Stimulated activated CD8-positive, alpha-beta memory T cell treated with anti-CD3 and anti-CD28 coated beads, Interleukin-4, amount 100 ng/mL, for 4 hours (primary cell): ENCODE measurements around the gene NPY2R.

Experiments used
- DNase-seq, 2 donors: peaks; one replicate each; pipeline ENCODE4 v3.0.0-alpha.2; 2020; ENCODE audit warnings: low read depth in 2 of 2, low spot score in 1 of 2

The NPY2R gene

DNA sequence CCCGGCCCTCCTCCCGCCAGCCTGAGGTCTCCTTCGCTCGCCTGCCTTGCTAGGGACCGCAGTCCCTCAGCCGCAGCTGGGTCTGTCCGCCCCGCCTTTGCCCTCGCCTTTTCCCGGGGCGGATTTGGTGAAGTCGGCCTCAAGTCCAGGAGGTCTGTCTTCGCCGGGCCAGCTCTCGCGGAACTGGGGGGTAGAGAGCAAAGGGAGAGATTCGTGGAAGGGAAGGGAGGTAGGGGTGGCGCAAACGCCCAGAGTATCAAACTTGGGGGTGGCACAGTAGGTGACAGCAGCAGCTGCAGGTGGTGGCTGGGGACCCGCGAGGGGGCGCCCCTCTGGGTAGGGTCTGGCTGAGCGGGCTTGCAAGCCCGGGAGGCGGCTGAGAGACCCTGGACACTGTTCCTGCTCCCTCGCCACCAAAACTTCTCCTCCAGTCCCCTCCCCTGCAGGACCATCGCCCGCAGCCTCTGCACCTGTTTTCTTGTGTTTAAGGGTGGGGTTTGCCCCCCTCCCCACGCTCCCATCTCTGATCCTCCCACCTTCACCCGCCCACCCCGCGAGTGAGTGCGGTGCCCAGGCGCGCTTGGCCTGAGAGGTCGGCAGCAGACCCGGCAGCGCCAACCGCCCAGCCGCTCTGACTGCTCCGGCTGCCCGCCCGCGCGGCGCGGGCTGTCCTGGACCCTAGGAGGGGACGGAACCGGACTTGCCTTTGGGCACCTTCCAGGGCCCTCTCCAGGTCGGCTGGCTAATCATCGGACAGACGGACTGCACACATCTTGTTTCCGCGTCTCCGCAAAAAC is at the start of gene NPY2R:
NPY2R (plus strand) TSS at position 379 of the 797 bp plus-strand sequence. CDS start 5,304 bp downstream, outside the sequence.
- DNase-seq: no peak

DNA sequence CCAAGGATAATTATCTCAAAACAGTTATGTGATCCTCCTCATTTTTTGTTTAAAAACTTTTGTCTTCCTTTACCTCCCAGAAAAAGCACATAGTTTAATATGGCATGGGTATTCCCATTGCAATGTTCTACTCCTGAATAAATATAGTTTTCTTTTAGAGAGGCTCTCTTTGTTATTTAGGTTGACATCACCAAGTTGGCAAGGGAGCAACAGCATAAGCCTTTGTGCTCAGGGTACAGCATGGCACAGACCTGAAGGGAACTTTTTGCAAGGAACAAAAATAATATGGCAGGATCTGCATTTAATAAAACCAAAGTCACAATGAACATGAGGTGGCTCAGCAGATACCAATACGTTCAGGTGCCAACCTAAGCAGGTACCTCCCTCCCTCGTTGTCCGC is 47.1 kb upstream of the NPY2R start:
- no peak for DNase-seq

DNA sequence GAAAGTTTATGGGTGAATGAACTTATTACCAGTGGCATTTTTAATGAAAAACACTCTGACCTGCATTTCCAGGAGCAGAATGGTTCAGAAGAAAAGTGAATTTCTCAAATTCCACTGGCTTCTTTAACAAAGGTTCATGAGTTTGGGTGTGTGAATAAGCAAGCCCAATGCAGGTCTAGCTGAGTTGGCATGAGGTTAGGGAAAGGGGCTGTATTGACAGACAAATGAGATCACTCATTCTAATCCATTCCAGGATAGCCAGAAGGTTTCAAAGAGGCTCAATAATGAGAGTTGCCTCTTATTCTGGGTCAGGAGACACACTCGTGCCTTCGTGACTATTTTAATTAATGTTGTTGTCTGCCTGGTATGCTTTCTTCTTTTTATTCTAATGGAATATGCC is 43.7 kb upstream of the NPY2R start:
- DNase-seq: no peak

DNA sequence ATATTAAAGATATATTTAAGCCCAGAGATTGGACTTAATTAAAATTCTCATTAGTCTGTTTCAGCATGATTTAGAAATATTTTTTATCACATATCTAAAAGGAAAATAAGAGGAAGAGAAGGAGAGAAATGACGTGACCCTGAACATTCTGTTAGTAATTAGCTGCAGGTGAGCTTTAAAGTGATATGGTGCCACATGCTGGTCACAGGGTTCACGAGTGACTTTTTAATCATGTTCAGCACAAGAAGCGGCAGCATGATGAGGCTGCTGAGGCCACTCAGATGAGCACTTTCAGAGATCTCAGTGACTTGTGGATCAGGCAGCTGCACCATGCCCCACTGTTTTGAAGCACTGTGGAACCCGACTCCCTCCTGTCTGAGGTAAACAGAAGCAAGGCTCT is 37.9 kb upstream of the NPY2R start:
- DNase-seq: no peak

DNA sequence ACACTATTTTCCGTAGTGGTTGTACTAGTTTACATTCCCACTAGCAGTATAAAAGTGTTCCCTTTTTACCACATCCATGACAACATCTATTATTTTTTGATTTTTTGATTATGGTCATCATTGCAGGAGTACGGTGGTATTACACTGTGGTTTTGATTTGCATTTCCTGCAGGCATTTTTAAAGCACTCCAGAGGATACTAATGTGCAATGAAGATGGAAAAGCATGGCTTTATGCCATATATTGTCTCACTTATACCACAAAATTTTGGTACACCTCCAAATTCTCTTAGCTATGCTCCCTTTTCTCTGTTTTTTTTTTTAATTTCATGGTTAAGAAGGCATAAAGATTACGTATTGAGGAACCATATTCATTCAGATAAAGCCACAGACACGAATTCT is 35.1 kb upstream of the NPY2R start:
- DNase-seq: no peak

- DNase-seq: no peak
These were observed 33.8 kb upstream of the NPY2R start for GRCh38 chr4:155174668-155175067.

- no peak for DNase-seq
These were observed 29.2 kb upstream of the NPY2R start for GRCh38 chr4:155179216-155179615.

- no peak for DNase-seq
These were observed 21.5 kb upstream of the NPY2R start for GRCh38 chr4:155186972-155187371.

- DNase-seq: no peak
These were observed 20.4 kb upstream of the NPY2R start for GRCh38 chr4:155187989-155188388.

DNA sequence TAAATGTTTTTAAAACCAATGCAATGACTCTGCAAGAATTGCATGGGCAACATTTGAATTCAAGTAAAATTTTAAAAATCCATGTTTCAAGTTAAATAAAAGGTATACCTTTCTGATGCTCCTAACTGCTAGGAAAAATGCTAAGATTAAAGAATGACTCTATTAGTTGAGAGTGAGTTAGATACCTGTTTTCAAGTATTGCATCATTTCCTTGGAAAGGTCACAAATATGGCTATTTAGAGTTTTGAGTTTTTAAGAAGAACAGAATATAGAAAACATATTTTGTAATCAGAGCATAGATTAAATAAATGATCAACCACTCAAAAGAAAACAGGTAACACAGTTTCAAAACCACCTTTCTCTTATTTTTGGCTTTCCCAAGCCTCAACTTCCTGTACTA is 18.3 kb upstream of the NPY2R start:
- DNase-seq: no peak

GRCh38 chr4:155197757-155198156 is 10.7 kb upstream of the NPY2R start:
- no peak for DNase-seq

- DNase-seq: no peak
These were observed 740 bp upstream of the NPY2R start for GRCh38 chr4:155207534-155208257.

DNA sequence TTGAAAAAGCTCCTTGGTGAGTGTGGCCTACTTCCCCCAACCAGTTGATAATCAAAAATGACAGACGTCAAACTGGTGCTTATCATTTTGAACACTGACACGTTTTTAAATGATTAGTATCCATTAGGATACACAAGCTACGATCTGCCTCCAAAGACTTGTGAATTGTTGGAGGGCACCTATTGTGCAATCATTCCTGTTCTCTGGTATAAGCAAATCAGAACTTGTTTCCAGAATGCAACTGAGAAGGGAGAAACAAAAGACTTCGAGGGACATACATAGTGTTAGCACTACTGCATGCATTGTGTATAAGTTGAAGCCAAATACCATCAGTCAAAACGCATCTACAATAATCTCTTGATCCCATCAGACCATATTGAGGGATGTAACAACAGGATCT is 11.6 kb downstream of the NPY2R start:
- DNase-seq: no peak

DNA sequence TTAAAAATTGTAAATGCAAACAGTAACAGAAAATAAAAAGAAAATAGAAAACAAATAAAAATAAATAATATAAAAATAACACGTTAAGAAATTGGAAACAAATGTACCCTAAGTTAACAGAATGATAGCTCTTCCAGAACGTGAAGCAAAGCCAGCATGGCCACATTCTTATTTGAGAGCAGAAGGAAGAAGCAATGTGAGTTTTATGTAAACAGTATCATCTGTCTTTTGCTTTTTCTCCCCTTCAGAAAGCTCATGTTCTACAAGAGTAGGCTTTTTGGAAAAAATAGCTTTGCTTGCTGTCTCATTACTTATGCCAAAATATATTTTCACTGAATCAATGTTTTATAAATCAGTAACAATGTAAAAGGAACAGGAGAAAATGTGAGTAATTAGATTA is 18.7 kb downstream of the NPY2R start:
- DNase-seq: no peak

- no peak for DNase-seq
These were observed 20.3 kb downstream of the NPY2R start for GRCh38 chr4:155228713-155229112.

DNA sequence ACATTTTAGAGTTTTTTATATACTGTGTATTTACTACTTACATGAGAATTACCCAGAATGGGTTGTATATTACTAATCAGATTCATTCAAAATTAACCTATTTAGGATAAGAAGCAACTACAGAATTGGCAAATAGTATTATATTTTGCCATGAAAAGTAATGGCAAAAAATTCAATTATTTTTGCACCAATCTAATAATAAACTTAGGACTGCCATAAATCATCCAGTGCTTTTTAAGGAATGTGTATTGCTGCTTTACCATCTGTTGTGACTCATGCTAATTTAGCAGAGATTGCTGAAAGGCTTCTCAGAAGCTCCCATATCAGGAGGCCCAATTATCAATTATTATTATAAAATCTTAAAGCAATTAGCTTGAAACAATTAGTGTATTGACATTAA is 24.0 kb downstream of the NPY2R start:
- no peak for DNase-seq

DNA sequence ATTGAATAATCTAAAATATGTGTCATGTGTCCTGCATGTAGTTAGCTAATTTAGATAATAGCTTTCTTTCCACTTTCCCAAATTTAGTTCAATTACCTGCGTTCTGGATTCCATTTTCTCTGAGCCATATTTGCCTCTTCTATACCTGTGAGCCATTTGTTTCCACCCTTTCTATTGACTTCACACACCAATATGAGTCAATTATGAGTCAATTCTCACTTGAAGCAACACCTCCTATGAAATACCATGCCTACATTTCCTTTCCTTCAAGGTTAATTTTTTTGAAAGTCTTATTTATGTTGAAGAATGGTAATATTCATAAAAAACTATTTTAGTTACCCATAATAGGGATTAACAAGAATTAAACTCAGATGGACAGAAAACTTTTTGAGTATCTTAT is 25.8 kb downstream of the NPY2R start:
- no peak for DNase-seq

DNA sequence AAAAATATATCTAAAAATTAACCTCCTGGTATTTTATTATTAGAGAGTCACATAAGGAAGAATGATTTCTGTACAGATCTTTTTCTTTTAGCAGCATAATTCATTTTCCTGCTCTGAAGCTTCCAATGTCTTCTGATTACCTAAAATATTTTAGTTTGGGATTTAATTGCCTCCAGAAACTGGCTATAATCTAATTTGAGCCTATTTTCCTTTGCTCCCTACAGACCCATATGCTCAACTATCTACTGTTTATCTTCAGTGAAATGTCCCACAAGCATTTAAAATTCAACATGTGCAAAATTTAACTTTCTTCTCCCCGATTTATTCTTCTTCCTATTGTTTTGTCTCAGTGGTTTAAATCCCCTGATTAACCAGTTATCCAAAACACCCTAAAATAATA is 29.1 kb downstream of the NPY2R start:
- no peak for DNase-seq

- DNase-seq: no peak
These were observed 32.8 kb downstream of the NPY2R start for GRCh38 chr4:155241225-155241624.

DNA sequence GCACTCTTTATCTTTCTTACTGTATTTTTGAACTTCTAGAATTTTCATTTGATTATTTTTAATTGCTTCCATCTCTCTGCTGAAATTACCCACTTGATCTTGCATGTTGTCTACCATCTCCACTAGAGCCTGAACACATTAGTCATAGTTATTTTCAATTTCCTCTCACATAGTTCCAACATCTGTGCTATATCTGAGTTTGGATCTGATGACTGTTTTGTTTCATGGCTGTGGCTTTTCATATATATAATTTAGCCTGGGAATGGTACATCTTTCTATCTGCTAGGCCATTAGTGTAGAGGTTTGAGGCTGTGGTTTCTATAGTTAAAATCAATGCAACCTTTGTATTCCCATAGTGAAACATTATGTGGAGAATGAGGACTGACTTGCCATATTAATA is 33.2 kb downstream of the NPY2R start:
- DNase-seq: no peak

GRCh38 chr4:155245105-155245504 is 36.7 kb downstream of the NPY2R start:
- DNase-seq: no peak

DNA sequence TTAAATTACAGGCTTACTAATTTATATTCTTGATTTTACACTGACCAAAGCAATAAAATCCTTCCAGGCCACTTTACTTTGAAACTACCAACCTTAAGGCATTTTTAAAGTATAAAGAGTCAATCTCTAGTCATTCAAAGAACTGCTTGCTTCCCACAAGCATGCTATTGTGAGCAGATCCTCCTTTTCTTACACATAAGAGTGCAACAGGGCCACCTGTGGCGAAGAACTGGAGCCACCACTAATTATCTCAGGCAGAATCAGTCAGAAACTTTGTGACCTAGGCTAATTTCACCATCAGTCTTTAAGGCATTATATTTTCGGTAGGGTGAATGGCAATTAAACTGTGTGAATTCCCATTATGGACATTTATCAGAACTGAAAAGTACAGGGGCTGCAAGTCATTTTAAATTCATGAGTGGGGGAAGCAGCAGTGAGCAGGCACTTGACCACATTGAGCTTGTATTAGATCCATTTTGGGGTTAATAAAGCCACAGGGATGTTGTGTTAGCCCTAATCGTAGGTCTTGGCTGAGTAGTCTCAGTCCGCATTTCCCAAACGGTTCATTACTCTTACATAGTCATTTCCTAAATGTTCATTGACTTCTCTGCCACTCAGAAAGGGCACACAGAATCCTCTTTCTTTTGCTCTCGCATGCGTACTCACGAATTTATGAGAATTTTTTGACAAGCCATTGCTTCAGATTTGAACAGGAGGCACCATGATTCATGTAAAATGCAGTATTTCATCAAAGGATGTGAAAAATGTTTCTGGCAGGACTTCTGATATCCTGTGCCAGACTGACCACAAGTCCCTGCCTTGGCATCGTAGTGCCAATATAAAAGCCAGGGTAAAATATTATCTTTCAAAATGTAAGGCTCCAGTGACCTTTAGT is 39.8 kb downstream of the NPY2R start:
- DNase-seq: no peak
